Bronchial epithelial cell (primary cell): ENCODE results near the gene CDC37. TPM values are rescaled to one million over a fixed set of nuclear protein-coding genes. Genes with fewer than 3 reads are reported as not detected.
A peak's percentile ranks its signal among the peaks of the same experiment; 100 is the strongest.

Experiments used
- DNase-seq: peaks from one replicate; pipeline ENCODE4 v3.0.0-alpha.2; 2010; ENCODE audit warnings: low read depth
- FAIRE-seq: peaks from 2 replicates; lab custom pipeline; 2011; peaks lifted over from hg19 to GRCh38; lab: Jason Lieb, UNC
- H3K27me3 ChIP-seq: 2 replicates; pipeline ENCODE4 v1.5.1; 2011; ENCODE audit warnings: low read length; ENCODE audit not compliant: control insufficient read depth, insufficient read depth
- H3K36me3 ChIP-seq: 2 replicates; pipeline ENCODE4 v1.5.1; 2011; ENCODE audit warnings: low read length; ENCODE audit not compliant: control insufficient read depth, insufficient read depth
- H3K4me3 ChIP-seq: 2 replicates; pipeline ENCODE4 v1.5.1; 2011; ENCODE audit warnings: mild to moderate bottlenecking, low read depth, low read length, control low read depth
- total RNA-seq: library from RNA; depleted of rRNA; stranded (reverse); fragments of >200 nt; gene quantifications from 2 replicates; pipeline ENCODE4 v1.2.1, GENCODE V29; 2014
- TF ChIP-seq, protein P1 (sequence below): IDR thresholded peaks from 2 replicates; pipeline ENCODE4 v1.5.1; 2011; ENCODE audit warnings: mild to moderate bottlenecking, moderate library complexity, low read length, control low read depth, inconsistent platforms; ENCODE audit not compliant: insufficient read depth, severe bottlenecking

CDC37 gene
- total RNA-seq, 1 donor from 2014 or later: 195 TPM

- DNase-seq (no peak), FAIRE-seq (no peak)
- Histone ChIP-seq H3K4me3 (no peak overlapping the region), H3K36me3 (no peaks in the 10 kb centered on the region), H3K27me3 (peaks cover 29% of the 10 kb centered on the region)
- TF ChIP-seq, protein P1, sequence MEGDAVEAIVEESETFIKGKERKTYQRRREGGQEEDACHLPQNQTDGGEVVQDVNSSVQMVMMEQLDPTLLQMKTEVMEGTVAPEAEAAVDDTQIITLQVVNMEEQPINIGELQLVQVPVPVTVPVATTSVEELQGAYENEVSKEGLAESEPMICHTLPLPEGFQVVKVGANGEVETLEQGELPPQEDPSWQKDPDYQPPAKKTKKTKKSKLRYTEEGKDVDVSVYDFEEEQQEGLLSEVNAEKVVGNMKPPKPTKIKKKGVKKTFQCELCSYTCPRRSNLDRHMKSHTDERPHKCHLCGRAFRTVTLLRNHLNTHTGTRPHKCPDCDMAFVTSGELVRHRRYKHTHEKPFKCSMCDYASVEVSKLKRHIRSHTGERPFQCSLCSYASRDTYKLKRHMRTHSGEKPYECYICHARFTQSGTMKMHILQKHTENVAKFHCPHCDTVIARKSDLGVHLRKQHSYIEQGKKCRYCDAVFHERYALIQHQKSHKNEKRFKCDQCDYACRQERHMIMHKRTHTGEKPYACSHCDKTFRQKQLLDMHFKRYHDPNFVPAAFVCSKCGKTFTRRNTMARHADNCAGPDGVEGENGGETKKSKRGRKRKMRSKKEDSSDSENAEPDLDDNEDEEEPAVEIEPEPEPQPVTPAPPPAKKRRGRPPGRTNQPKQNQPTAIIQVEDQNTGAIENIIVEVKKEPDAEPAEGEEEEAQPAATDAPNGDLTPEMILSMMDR: no peak
Measured at GRCh38 chr19:10422046-10422461, 18.7 kb upstream of the CDC37 start.

DNA sequence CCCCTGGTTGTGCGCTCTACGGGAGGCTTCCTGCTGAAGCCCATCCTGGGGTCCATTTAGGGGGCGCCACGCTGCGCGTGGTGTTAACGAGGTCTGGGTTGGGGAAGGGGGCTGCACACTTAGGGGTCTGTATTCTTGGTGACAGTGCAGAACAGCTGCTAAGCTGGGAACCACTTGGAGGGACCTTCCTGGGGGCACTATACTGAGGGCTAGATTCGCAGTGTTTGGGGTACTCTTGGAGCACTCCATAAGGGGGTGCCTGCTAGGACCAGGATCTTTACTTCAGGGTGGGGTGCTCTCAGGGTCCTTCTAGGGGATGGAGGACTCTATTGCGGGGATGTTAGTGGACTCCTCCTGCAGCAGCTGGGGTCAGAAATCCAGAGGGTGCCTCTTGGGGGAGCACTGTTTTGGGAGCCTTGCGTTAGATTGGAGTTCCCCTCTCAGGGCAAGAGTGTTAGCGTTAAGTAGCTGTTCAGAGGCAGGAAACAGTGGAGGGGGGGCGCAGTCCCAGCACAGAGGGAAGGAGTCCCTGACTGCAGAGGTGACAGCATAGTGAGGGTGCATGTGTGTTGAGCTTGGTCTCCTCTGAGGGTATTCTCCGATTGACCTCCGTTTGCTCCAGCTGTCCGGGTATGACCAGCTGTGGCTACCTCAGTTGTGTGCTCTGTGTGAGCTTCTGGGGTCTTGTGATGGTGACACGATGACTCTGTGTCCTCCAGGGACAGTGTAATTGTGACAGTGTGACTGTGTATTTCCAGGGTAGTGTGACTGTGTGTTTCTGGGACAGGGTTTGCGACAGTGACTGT is 18.1 kb upstream of the CDC37 start:
- DNase-seq: no peak
- Histone ChIP-seq H3K36me3 (no peaks in the 10 kb centered on the region), H3K27me3 (peaks cover 29% of the 10 kb centered on the region), H3K4me3 (no peak overlapping the region)
- TF ChIP-seq, protein P1: no peak
- FAIRE-seq: no peak

DNA sequence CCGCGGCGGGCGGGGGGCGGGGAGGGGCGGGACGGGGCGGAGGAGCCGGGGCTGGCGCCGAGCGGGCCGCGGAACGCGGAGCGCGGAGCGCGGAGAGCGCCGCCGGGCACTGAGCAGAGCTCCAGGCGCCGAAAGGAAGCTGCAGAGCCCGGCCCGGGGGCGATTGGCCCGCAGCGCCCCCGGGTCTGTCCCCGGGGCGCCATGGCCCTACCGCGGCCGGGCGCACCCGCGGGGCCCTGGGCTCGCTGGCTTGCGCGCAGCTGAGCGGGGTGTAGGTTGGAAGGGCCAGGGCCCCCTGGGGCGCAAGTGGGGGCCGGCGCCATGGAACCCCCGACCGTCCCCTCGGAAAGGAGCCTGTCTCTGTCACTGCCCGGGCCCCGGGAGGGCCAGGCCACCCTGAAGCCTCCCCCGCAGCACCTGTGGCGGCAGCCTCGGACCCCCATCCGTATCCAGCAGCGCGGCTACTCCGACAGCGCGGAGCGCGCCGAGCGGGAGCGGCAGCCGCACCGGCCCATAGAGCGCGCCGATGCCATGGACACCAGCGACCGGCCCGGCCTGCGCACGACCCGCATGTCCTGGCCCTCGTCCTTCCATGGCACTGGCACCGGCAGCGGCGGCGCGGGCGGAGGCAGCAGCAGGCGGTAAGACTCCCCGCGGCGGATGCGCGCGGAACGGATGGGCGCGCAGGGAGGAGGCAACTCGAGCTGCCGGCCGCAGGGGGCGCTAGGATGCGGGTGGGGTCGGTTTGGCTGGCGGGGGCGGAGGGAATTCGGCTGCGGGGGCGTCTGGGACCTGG is 17.3 kb upstream of the CDC37 start, which contains the start of gene PDE4A:
Gene PDE4A, plus strand, starts transcription at position 95 of the 796 bp plus-strand sequence. Its CDS starts 227 bp downstream, at position 322.
- no peaks in the 10 kb centered on the region for H3K36me3 ChIP-seq
- FAIRE-seq (no peak), DNase-seq (no peak)
- peaks cover 29% of the 10 kb centered on the region for H3K27me3 ChIP-seq
- TF ChIP-seq, protein P1: peak; percentile 46
- H3K4me3 ChIP-seq: peak within 1 kb of the TSS; percentile 27

DNA sequence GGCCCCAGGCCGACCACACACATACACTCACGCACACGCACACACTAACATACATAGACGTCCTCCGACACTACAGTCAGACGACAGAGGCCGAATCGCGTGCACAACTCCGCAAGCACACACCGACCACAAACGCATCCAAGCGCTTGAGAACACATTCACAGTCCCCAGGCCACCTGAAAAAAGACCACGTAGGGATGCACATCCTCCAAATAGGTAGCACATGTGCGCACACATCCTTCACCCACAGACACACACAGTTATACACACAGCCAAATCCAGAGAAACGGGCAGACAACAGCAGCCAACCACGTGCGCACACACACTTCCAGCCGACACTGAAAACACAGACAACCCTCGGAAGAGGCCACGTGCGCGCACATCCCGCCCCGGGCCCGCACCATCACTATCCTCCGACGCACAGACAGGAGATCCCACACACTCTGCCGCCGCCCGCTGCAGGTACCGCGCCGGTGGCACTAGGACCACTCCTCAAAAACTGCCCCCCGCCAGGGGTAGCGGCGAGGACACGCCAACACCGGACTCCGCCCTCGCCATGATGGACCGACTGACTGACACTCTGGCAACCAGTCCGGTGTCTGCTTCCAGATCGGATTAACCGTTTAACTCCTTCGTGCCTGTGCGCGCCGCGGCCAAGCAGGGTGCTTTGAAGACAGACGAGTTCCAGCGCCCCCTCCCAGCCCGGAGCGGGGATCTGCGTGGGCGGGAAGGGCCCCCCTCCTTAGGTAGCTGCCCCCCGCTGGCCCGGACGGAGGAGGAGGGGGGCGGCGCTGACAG is 16.5 kb upstream of the CDC37 start:
- Histone ChIP-seq H3K4me3 (peak overlapping the region; percentile 27), H3K27me3 (peaks cover 29% of the 10 kb centered on the region), H3K36me3 (no peaks in the 10 kb centered on the region)
- FAIRE-seq (no peak), DNase-seq (no peak)
- TF ChIP-seq, protein P1: no peak

DNA sequence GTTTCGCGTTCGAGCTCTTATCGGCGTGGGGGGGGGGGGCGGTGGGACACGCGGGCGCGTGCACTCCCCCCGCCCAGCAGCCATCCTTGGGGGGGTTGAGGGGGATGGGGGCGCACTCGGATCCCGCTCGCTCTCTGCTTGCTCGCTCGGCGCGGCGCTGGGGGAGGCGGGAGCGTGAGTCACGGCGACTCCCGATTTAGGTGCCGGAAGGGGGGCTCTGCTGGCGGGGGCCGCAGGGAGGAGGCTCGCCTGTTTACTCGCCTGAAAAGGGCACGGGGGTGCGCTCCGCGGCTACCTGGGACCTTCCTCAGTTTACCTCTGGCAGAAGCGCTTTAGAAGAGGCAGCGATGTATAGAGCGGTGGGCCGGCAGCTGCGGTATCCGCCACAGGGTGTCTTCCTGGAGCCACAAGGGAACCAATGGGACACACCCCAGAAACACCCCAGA is 15.9 kb upstream of the CDC37 start:
- no peaks in the 10 kb centered on the region for H3K36me3 ChIP-seq
- DNase-seq: no peak
- H3K4me3 ChIP-seq: no peak overlapping the region
- no peak for FAIRE-seq
- peaks cover 26% of the 10 kb centered on the region for H3K27me3 ChIP-seq
- TF ChIP-seq, protein P1: no peak
